Measurements from ENCODE around the gene DBF4B.
"Not testable (repeated sequence)": the region's sequence is repeated elsewhere in the genome, so short reads cannot be mapped to it uniquely, and the experiment has no call there.

Gene DBF4B

DNA sequence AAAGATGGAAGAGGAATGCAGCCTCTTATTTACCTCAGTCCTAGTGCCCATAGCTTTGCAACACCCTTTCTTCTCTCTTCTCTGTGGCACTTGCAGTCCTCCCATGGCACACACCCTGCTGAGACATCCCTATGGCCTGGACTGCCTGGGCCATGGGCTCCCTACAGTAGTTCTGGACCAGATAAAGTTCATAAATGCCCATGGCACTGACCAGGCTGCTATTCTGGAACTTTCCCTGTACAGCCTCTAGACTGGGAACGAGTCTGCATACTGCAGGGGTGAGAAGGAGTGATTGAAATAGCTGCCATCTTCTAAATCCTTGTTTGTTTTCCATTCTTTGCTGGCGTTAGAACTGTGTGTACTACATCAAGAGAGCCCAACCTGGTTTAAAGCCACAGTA is 25.8 kb downstream of the DBF4B start:
- no peak for DNase-seq (ENCODE audit: low read depth)

DNA sequence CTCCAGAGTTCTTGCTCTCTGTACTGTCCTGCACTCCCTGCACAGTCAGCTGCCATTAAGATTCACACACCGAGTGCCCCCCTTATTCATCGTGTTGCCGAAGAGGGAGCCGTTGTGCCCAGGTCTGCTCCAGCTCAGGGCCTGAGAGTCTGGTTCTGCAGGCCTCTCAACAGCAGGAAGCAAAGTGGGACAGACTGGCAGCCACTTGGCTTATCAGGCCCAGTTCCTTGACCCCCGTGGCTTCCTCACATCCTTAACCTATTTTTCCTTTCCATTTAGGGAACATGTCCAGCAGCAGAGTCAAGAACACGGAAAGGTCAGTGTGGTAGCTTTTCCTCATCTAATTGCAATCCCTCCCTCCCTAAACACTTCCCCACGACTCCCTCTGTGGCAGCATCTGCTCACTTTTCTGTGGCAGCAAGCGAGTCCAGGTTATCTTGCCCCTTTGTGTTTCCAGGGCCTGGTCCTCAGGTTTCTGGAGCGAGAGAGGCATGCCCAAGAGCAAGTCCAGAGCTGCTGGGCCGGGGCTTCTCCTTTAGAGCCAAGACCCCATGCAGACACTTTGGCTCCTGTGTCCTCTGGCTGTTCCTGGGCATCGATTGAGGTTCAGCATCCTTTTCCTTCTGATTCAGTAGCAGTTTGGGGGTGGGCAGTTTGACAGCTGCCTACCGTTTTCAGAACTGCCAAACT is 28.2 kb downstream of the DBF4B start:
- DNase-seq (ENCODE audit: low read depth), result no peak

DNA sequence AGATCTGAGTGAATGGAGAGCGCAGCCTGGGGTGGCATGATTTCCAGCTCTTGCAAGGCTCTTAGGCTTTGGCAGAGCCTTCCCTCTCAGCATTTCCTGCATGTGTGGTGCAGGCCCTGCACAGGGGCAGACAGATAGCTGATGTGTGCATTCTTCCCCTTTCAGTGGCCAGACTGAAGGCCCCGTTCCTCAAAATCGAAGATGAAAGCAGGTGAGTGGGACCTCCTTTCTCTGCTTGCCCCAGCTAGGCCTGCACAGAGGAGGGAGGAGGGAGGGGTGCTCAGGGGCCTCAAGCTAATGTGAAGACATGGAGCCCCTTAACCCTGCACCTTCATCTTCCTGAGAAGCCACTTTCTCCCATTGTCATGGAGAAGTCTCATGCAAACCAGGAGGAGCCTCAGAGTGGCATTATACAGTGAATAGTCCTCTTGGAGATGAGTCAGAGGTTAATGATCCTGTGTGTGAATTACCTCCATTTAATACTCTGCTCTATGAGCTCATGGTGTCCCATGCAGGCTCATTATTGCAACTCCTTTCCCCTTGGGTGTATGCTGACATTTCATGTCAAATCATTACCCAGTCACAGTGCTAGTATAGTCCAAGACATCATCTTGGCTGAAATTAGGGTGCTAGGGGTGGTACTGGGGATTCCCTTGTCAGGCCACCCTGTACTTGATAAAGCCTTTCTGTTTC is 29.9 kb downstream of the DBF4B start:
- peak; percentile 22 for DNase-seq (ENCODE audit: low read depth)

DNA sequence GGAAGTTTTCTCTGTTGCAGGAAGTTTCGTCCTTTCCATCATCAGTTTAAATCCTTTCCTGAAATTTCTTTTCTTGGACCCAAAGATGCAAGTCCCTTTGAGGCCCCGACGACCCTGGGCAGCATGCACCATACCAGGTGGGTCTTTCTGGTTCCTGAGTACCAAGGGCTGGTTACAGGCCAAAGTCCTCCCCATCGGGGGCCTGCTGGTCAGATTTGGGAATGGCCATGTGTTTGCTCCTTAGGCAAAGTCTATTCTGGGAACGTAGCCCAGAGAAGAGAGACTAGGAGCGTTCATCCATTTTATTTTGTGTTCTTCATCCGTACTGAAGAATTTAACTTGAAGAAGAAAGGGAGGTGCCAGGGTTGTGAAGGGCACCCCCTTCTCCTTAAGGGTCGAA is 32.9 kb downstream of the DBF4B start:
- no peak for DNase-seq (ENCODE audit: low read depth)

DNA sequence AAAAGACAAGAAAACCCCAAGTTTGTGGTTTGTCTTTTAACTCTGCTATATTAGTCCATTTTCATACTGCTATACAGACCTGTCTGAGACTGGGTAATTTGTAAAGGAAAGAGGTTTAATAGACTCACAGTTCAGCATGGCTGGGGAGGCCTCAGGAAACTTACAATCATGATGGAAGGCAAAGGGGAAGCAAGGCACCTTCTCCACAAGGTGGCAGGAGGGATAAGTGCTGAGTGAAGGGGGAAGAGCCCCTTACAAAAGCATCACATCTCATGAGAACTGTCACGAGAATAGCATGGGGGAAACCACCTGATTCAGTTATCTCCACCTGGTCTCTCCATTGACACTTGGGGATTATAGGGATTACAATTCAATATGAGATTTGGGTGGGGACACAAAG is 36.8 kb downstream of the DBF4B start:
- DNase-seq (ENCODE audit: low read depth), result no peak

DNA sequence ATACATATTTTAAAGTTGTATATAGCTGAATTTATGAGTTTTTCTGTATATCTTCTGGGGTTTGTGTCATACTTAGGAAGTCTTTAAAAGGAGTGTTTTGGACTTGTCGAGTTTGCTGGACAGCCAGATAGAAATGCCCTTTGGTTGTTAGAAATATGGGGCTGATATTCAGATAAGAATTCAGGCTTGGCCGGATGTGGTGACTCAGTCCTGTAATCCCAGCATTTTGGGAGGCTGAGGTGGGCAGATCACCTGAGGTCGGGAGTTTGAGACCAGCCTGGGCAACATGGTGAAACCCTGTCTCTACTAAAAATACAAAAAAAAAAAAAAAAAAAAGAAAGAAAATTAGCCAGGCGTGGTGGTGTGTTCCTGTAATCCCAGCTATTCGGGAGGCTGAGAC is 37.3 kb downstream of the DBF4B start:
- DNase-seq (ENCODE audit: low read depth), result not testable (repeated sequence)

DNA sequence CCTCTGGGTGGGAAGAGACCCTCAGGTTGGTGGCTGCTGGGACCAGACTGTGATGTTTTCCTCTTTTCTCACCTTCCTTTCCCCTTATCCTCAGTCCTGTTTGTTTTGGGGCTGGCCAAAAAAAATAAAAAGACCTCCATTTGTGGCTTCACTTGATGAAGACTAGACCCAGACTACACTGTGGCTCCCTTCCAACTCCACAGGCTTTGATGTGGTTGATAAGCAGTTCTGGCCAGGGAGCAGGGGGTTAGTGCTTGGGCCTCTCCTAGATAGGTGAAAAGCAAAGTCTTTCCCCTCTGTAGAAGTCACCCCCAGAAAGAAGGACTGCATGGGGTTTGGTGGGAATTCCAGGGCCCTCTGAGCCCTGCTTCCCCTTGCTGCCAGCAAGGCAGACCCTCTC is 39.1 kb downstream of the DBF4B start:
- DNase-seq (ENCODE audit: low read depth), result no peak

DNA sequence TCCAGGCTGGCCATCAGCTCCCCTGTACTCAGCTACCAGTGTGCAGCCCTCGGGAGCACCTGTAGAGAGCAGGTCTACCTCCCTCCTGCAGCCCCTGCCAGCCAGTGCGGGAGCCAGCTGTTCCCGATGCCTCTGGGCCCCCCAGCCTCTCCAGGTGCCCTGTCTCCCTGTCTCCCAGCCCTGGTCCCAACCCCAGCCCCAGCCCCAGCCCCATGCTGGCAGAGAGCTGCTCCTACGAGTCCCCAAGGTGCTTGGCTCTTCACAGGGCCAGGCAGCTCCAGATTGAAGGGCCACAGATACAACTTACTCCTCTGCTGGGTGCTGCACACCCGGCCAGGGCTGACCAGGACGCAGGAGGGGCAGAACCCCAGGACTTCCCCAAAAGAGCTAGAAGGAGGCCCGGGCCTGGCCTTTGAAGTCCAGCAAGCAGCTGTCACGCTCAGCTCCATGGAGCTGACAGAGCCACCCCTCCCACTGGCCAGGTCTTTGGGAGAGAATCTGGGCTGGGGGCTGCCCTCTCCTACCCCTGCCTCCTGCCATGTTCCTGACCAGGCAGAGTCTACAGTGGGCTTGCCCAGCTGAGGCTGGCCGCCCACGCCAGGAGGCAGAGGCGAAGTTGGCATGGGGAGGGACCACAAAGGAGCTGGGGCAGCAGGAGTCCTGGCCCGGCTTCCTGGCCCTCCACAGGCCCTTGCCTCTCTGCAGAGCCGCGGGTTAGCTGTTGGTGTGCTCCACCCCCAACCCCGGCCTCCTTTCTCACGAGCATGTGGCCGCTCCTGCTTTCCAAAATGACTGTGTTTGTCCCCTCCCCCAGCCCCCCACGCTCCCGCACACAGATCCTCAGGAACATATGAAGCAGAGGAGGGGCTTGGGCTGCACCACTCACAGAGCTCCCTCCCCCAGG is 40.9 kb downstream of the DBF4B start:
- no peak for DNase-seq (ENCODE audit: low read depth)

DNA sequence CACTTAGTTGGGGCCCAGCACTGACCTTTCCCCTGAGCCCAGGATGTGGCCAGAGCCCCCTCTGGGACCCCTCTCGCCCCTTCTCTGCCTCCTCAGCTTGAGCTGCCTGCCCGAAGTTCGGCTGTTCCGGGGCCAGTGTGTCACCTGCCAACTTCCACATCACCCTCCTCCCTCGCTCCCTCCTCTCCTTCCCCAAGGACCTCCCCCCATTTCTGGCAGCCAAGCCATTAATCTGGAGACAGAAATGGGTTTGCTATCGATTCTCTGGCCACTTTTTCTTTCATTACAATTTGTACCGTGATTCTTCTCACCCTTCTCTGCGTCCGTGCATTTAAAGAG is 41.5 kb downstream of the DBF4B start:
- no peak for DNase-seq (ENCODE audit: low read depth)

DNA sequence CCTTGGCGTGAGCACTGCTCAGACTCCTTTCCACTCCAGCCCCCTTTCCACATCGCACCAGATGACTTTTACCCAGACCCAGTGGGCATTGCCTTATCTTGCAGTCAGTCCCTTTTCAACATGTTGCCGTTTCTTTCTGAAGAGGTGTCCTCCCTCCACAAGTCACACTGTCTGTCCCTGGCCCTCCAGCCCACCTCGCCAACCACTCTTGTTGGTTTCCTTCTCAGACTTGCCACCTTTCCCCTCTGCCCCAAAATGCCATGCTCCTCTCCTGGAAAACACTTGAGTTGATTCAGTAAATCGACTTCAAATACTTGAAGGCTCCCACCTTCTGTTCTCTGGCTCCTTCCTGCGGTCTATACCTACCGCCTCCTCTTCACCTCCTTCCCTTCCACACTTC is 42.9 kb downstream of the DBF4B start:
- no peak for DNase-seq (ENCODE audit: low read depth)

DNA sequence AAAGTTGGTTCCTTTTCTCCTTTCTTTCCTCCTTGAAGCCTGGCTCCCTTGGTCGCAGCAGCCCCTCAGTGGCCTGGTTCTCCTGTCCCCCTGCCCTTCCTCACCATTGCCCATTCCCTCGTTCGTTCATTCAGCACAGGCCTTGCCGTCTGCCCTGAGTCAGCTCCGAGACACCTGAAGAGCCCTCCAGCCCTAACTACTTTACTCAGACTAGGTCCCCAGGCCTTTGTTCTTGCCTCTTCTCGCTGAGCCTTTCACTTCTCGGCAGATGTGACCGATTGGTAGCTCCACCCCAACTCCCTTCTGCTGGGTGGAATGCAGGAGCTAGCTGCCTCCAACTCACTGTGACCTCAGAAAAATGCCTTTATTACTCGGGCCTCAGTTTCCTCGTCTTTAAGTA is 43.3 kb downstream of the DBF4B start:
- DNase-seq (ENCODE audit: low read depth), result no peak

DNA sequence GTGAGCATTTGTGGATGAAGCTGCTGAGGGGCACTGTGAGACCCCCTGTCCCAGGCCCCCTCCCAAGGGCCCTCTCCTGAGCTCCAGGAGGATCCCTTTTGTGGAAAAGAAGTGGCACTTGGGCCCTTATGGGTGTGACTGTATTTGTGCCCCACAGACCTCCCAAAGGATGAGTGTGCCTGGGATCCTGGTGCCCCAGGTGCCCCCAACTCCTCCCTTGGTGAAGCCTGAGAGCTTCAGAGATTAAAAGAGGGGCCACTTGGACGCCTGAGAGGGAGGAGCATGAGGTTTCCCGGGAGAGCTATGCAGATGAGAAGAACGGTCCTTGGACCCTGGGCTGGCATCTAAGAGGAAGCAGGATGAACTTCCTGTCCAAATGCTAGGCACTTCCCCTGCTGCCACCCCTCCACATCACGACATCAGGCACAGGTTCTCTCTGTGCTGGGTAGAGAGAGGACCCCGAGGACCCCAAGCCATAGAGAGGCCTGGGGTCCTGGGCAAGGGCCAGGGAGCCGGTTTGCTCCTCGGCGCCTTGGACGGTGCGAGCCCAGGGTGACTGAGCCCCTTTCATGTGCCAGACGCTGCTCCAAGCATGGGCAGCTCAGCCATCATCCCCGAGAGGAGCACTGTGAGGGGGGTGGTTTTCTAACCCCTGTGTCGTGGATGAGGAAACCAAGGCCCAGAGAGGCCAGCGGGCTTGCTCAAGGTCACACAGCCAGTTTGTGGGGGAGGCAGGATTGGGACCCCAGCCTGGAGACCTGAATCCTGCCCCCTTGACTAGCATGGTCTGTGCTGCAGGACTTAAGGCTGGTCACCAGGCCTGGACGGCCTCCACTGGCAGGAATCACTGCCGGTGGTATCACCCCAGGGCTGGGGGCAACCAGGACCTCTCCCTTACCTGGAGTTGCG is 44.7 kb downstream of the DBF4B start:
- no peak for DNase-seq (ENCODE audit: low read depth)

DNA sequence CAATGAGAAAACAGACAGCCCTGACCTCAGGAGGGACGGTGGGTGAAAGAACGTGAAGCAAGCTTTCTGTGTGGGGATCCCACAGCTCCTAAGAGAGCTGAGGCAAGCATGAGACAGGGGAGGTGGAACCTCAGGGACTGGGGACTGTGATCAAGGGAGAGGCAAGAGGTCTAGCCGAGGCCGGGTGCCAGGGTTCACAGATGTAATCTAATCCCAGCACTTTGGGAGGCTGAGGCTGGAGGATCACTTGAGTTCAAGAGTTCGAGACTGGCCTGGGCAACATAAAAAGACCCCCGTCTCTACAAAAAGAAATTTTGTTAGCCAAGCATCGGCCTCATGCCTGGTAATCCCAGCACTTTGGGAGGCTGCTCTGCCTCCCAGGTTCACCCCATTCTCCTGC is 45.8 kb downstream of the DBF4B start:
- no peak for DNase-seq (ENCODE audit: low read depth)

DNA sequence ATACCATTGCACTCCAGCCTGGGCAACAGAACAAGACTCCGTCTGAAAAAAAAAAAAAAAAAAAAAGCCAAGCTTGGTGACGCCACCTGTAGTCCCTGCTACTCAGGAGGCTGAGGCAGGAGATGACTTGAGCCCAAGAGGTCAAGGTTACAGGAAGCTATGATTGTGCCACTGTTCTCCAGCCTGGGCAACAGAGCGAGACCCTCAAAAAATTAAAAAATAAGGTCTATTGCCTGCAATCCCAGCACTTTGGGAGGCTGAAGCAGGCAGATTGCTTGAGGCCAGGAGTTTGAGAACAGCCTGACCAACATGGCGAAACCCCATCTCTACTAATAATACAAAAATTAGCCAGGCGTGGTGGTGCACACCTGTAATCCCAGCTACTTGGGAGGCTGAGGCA is 46.7 kb downstream of the DBF4B start:
- DNase-seq (ENCODE audit: low read depth), result not testable (repeated sequence)

DNA sequence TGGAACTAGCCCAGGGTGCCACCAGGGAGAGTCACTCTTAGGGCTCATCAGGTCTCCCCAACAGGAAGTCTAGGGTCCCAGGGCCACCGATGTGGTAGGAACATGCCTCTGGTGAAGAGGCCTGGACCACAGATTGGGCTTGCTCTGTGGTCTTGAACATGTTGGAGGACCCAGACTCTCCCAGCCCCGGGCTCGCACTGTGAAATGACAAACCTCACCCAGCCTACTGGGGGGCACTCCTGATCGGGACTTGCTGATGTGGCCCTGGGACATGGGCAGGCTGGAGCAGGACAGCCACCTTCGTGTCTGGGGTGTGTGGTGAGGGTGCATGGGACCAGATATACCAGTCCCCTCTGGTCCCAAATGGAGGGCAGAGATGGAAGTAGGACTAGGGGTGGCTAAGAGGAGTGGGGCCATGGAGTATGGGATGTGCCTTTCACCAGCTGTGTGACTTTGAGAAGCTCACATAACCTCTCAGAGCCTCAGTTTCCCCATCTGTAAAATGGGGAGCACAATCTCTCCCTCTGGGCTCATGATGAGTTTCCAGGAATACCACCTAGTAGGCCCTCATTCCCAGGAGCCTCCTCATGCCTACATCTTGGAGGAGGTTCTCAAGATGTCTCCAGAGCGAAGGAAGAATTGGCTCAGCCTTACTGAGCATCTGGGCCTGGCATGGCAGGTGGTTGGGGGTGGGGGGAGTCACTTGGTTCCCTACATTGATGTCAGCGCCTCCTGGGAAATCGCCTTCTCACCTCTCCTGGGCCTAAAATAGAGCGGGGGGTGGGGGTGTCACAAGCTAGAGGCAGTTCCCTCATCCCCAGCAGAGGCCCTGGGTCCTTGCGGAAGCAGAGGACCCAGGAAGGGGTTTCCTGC is 48.8 kb downstream of the DBF4B start:
- DNase-seq (ENCODE audit: low read depth), result no peak

DNA sequence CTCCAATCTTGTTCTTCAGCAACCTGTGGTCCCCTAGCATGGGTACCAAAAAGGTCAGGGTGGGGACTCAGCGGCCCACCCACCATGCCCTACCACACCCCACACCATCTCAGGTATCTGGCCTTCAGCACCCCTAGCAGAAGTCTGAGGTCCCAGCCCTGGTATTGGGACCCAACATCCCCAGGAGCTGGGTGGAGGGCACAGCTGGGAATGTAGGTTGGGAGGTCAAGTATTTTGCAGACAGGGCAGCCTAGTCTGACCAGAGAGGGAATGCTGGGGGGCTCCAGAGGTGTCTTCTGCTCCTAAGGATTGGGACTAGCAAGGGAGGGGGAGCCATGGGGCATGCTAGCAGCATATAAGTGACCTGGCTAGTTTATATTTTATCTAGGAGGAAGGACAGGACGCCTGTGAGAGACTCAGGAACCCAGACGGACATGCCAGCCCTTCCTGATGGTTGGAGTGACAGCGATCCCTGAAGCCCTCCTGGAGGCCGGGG is 49.5 kb downstream of the DBF4B start:
- no peak for DNase-seq (ENCODE audit: low read depth)

DNA sequence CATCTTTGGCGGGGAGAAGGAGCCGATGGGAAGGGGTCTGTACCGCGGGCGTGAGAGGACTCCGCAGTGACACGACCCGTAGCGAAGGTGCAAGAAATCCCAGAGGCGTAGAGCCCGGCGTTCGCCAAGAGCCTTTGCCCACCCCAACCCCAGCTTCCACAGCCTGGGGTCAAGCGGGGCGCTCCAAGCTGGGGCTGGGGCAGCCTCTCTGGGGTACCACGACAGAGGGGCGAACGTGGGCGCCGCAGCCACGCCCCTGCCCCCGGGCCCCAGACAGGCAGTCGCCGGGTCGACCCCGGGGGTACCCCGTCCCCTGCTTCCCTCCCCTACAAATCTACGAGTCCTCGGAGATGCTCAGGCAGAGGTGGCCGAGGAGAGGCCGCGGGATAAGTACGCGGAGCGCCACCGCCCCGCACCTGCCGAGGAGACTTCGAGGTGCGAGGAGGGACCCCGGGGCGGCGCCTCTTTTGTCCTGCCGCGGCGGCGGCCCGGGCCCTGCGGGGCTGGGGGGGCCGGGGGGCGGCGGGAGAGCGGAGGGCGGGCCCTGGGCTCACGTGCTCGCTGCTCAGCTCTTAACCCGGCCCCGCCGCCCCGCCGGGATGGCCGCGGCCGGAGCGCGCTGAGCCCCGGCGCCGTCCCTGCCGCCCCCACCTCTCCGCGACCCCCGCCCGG is 50.1 kb downstream of the DBF4B start, which contains the start of gene ADAM11:
ADAM11 (plus strand) TSS at position 575 of the 672 bp plus-strand sequence. CDS start 212 bp downstream, outside the sequence.
- no peak for DNase-seq (ENCODE audit: low read depth)

DNA sequence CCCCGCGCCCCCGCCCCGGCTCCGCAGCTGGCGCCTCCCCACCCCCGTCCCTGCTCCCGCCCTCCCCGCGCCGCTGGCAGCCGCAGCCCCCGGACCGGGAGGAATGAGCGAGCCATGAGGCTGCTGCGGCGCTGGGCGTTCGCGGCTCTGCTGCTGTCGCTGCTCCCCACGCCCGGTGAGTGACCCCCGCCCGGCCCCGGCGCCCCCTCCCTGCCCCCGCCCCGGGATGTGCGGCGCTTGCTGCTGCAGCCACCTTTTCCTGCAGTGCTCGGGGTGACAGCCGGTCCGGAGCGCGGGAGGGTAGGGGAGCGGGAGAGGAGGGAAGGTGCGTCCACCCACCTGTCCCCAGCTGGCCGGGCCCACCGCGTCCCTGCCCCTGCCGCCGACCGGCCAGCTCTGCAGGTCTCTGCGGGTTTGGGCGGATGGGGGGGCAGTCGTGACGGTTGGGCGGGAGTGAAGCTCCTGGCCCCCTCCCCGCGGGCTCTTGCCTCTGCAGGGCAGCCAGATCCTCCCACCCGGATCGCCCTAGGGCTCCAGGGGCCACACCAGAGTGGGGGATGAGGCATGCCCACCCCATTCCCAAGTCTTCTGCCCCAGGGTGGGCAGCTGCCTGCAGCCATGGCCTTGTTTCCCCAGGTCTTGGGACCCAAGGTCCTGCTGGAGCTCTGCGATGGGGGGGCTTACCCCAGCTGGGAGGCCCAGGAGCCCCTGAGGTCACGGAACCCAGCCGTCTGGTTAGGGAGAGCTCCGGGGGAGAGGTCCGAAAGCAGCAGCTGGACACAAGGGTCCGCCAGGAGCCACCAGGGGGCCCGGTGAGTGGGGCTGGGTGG is 50.8 kb downstream of the DBF4B start:
- DNase-seq (ENCODE audit: low read depth), result no peak

DNA sequence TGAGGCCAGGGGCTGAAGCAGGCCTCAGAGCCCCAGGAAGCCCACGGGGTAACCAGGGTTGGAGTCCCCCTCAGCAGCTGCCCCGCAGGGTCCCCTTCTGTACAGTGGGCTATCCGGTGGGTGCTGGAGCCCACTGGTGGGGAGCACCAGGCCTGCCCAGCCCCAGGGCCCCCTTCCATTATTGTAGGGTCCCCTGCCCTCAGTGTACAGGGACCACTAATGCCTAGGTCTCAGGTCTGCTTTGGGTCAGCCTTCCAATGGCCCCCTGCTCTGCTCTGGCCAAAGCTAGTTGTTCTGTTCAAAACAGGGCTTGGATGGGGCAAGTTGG is 51.4 kb downstream of the DBF4B start:
- no peak for DNase-seq (ENCODE audit: low read depth)
